Colonic mucosa (tissue), 4 donors: ENCODE measurements around the gene SLC25A52. TPM values are rescaled to one million over a fixed set of nuclear protein-coding genes. Genes with fewer than 3 reads are reported as not detected.
"Not testable (repeated sequence)": the region's sequence is repeated elsewhere in the genome, so short reads cannot be mapped to it uniquely, and the experiment has no call there.

Experiments
- DNase-seq: peaks from one replicate; pipeline ENCODE4 v3.0.0-alpha.2; 2020
- H3K27ac ChIP-seq: fragments of 200-600 bp; one replicate; pipeline ENCODE4 v1.8.0; 2021
- H3K27me3 ChIP-seq: fragments of 200-600 bp; one replicate; pipeline ENCODE4 v1.8.0; 2021
- H3K36me3 ChIP-seq: fragments of 200-600 bp; one replicate; pipeline ENCODE4 v1.8.0; 2021
- H3K4me1 ChIP-seq: fragments of 200-600 bp; one replicate; pipeline ENCODE4 v1.8.0; 2021; ENCODE audit warnings: mild to moderate bottlenecking
- H3K4me3 ChIP-seq: fragments of 200-600 bp; one replicate; pipeline ENCODE4 v1.8.0; 2021
- H3K9ac ChIP-seq, 2 donors: one replicate each; pipeline ENCODE4 v1.7.0; 2013; ENCODE audit warnings: control low read depth in 2 of 2, low read depth in 2 of 2, low read length in 2 of 2
- H3K9me3 ChIP-seq: fragments of 200-600 bp; one replicate; pipeline ENCODE4 v1.8.0; 2021
- CTCF ChIP-seq: fragments of 200-600 bp; IDR thresholded peaks from one replicate; pipeline ENCODE4 v1.8.0; 2022; ENCODE audit warnings: antibody characterized with exemption, mild to moderate bottlenecking
- intact Hi-C: fragments of 100-400 bp; cut with DNase I; formaldehyde crosslinking; loops from one replicate; pipeline ENCODE4 v1.14.1; 2022
- total RNA-seq, 2 donors: library from RNA; stranded (reverse); fragmentation: NEBNext Ultra II Directional in 1 of 2; extraction: Animal tissue kit (Norgen Biotek cat#: 25700) in 1 of 2; gene quantifications; one replicate each; pipeline ENCODE4 v1.2.1, GENCODE V29; 2021
- donor health status: healthy.
- donor health status: DM: no; HTN: no; CAD: no.
- donor health status: DM: no; HTN: no; CAD: no.

SLC25A52 gene
- total RNA-seq, 2 donors from 2014 or later: not detected

GRCh38 chr18:31740180-31740579, 20.5 kb downstream of the SLC25A52 start:
- Histone ChIP-seq H3K9ac (no peak overlapping the region), H3K36me3 (no peaks in the 10 kb centered on the region), H3K27me3 (no peaks in the 10 kb centered on the region), H3K27ac (no peak overlapping the region), H3K9me3 (no peaks in the 10 kb centered on the region), H3K4me1 (no peaks in the 10 kb centered on the region), H3K4me3 (no peak overlapping the region)
- no peak for DNase-seq
- intact Hi-C loops: loop anchor here (5.0 kb wide), 1 partner anchor 77 kb away; no protein-coding TSS in a partner anchor
- TF ChIP-seq CTCF: no peak

GRCh38 chr18:31739651-31740050, 21.0 kb downstream of the SLC25A52 start:
- no peak overlapping the region for H3K4me3 ChIP-seq
- no peak overlapping the region for H3K27ac ChIP-seq
- no peak overlapping the region for H3K9ac ChIP-seq
- H3K9me3 ChIP-seq: no peaks in the 10 kb centered on the region
- intact Hi-C loops: loop anchor here (5.0 kb wide), 1 partner anchor 78 kb away; no protein-coding TSS in a partner anchor
- TF ChIP-seq CTCF: no peak
- H3K27me3 ChIP-seq: no peaks in the 10 kb centered on the region
- no peaks in the 10 kb centered on the region for H3K4me1 ChIP-seq
- H3K36me3 ChIP-seq: no peaks in the 10 kb centered on the region
- DNase-seq: no peak

- H3K27ac ChIP-seq: no peak overlapping the region
- H3K9ac ChIP-seq: no peak overlapping the region
These were observed 21.9 kb downstream of the SLC25A52 start for GRCh38 chr18:31738460-31739407.

GRCh38 chr18:31736630-31737029, 24.1 kb downstream of the SLC25A52 start:
- Histone ChIP-seq H3K9ac (no peak overlapping the region), H3K9me3 (no peaks in the 10 kb centered on the region), H3K4me1 (no peaks in the 10 kb centered on the region), H3K4me3 (no peak overlapping the region), H3K36me3 (no peaks in the 10 kb centered on the region), H3K27me3 (no peaks in the 10 kb centered on the region), H3K27ac (no peak overlapping the region)
- no peak for TF ChIP-seq CTCF
- intact Hi-C loops: no loop called here
- no peak for DNase-seq

More at GRCh38 chr18:31738460-31739407, 21.9 kb downstream of the SLC25A52 start:
- Histone ChIP-seq H3K9me3 (no peaks in the 10 kb centered on the region), H3K36me3 (no peaks in the 10 kb centered on the region), H3K27me3 (no peaks in the 10 kb centered on the region), H3K4me1 (no peaks in the 10 kb centered on the region), H3K4me3 (no peak overlapping the region)
- intact Hi-C loops: no loop called here
- no peak for TF ChIP-seq CTCF
- no peak for DNase-seq

GRCh38 chr18:31731628-31732027, 29.1 kb downstream of the SLC25A52 start:
- Histone ChIP-seq H3K9ac (no peak overlapping the region), H3K36me3 (no peaks in the 10 kb centered on the region), H3K4me1 (no peaks in the 10 kb centered on the region), H3K27me3 (no peaks in the 10 kb centered on the region), H3K9me3 (no peaks in the 10 kb centered on the region), H3K27ac (no peak overlapping the region), H3K4me3 (no peak overlapping the region)
- DNase-seq: no peak
- intact Hi-C loops: no loop called here
- TF ChIP-seq CTCF: no peak

GRCh38 chr18:31729196-31729595, 31.5 kb downstream of the SLC25A52 start:
- H3K27me3 ChIP-seq, H3K4me1 ChIP-seq, H3K9me3 ChIP-seq, H3K9ac ChIP-seq, H3K4me3 ChIP-seq, intact Hi-C loops, DNase-seq, H3K27ac ChIP-seq, H3K36me3 ChIP-seq: not testable (repeated sequence)
